Measurements from ENCODE around the gene EYA3.

Gene EYA3

GRCh38 chr1:28112388-28113241, 24.2 kb upstream of the EYA3 start:
- DNase-seq = peak; percentile 47

GRCh38 chr1:28111157-28111556, 22.7 kb upstream of the EYA3 start:
- no peak for DNase-seq

- peak; percentile 34 for DNase-seq
Observed at GRCh38 chr1:28110555-28110954, 22.1 kb upstream of the EYA3 start.

- no peak for DNase-seq
Observed at GRCh38 chr1:28109639-28110038, 21.2 kb upstream of the EYA3 start.

GRCh38 chr1:28108001-28108400, 19.6 kb upstream of the EYA3 start:
- DNase-seq = no peak

- DNase-seq = peak; percentile 50
Observed at GRCh38 chr1:28104866-28105467, 16.6 kb upstream of the EYA3 start.

- DNase-seq = peak; percentile 9
Observed at GRCh38 chr1:28102189-28102588, 13.8 kb upstream of the EYA3 start.

- no peak for DNase-seq
Observed at GRCh38 chr1:28099050-28099769, 10.8 kb upstream of the EYA3 start.

GRCh38 chr1:28097100-28097472, 8.7 kb upstream of the EYA3 start:
- DNase-seq = no peak

- no peak for DNase-seq
Observed at GRCh38 chr1:28096210-28097099, 8.0 kb upstream of the EYA3 start.

GRCh38 chr1:28091043-28091781, 2.8 kb upstream of the EYA3 start:
- peak; percentile 46 for DNase-seq

- no peak for DNase-seq
Observed at GRCh38 chr1:28087614-28088167, 719 bp downstream of the EYA3 start.

GRCh38 chr1:28086651-28087050, 1.8 kb downstream of the EYA3 start:
- DNase-seq = no peak

GRCh38 chr1:28085129-28085528, 3.3 kb downstream of the EYA3 start:
- no peak for DNase-seq

- no peak for DNase-seq
Observed at GRCh38 chr1:28083876-28084275, 4.5 kb downstream of the EYA3 start.

- DNase-seq = peak; percentile 82
Observed at GRCh38 chr1:28078680-28079626, 9.5 kb downstream of the EYA3 start.

- peak; percentile 81 for DNase-seq
Observed at GRCh38 chr1:28078262-28078661, 10.1 kb downstream of the EYA3 start.

- DNase-seq = no peak
Observed at GRCh38 chr1:28074892-28075511, 13.4 kb downstream of the EYA3 start.

- no peak for DNase-seq
Observed at GRCh38 chr1:28073867-28074266, 14.5 kb downstream of the EYA3 start.

- no peak for DNase-seq
Observed at GRCh38 chr1:28071813-28072212, 16.6 kb downstream of the EYA3 start.
